Right renal cortex interstitium (tissue), 3 donors: ENCODE data around the gene FNDC3B. TPM values are rescaled to one million over a fixed set of nuclear protein-coding genes. Genes with fewer than 3 reads are reported as not detected.
"Not testable (repeated sequence)": the region's sequence is repeated elsewhere in the genome, so short reads cannot be mapped to it uniquely, and the experiment has no call there.

Experiments
- DNase-seq, 3 donors: peaks; one replicate each; pipeline ENCODE4 v3.0.0-alpha.2; 2013; ENCODE audit warnings: low read depth in 3 of 3, low spot score in 2 of 3
- polyA plus RNA-seq, 3 donors: library from polyadenylated mRNA; unstranded; fragments of 120-200 nt; gene quantifications; one replicate each; pipeline ENCODE4 v1.2.1, GENCODE V29; 2013; ENCODE audit not compliant: insufficient read length in 3 of 3

Gene FNDC3B
- polyA plus RNA-seq: 10 to 100 TPM; 60.2 to 64.6 (median 62.3) TPM

- DNase-seq: peak; percentile 84 to 88 (median 86)
These were observed at the start of gene FNDC3B for GRCh38 chr3:172039436-172040077. TSS of gene FNDC3B (plus strand) at chr3:172039578. CDS start at chr3:172112480, 72,902 bp downstream.

- DNase-seq: not testable (repeated sequence)
These were observed 49.1 kb upstream of the FNDC3B start for GRCh38 chr3:171990239-171990638.

- no peak for DNase-seq
These were observed 48.2 kb upstream of the FNDC3B start for GRCh38 chr3:171991166-171991565.

DNA sequence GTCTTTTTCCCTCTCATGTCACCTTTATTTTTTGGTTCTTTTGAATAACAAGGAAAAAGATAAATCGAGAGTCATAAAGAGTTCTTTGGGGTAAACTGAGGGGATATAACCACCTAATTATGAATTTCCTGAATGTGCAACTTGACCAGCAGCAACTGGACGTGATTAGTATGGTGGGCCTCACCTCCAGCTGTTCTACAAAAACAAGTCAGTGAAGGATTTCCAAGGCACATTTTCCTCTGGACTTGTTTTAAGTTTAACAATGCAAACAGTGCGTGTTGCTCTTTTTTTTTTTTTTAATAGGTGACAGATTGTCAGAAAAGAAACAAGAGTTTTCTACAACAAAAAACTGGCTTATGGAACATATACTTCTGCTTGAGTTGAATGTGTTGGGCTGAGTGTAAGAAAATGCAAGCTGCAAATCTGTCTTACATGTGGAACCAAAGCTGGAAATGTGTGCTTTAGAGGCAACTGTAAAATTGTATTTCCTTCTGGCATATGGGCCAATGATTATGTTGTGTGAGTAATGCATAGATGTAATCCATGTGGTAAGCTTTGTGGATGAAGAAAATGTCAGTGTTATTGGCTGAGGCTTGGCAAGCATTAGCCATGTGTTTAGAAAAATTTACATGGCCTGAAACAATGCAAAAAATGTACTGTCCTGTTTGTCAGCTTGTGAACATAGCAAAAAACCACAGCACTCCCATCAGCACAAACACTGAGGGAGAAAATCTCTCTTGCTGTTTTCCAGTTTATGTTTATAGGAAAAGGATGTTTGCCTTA is 44.5 kb upstream of the FNDC3B start:
- no peak for DNase-seq

DNA sequence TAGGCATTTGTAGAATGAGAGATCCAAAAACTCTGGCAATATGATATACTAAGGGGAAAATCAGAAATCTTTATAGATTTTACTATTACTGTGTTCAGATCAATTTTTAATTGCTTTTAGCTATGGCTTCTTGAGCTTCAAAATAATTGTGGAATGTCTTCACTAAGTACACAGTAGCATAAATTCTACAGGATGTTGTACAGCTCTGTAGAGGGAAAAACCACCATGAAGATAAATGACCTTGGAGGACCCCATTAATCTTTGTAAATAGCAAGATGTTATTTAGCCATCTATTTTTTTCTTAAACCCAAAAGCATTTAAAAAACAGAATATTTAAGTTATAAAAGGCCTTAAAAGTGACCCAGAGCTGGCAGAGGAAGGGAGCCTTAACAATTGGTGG is 43.9 kb upstream of the FNDC3B start:
- DNase-seq: no peak

GRCh38 chr3:171996178-171996817 is 43.1 kb upstream of the FNDC3B start:
- DNase-seq: no peak

- DNase-seq: not testable (repeated sequence)
These were observed 40.6 kb upstream of the FNDC3B start for GRCh38 chr3:171998731-171999130.

DNA sequence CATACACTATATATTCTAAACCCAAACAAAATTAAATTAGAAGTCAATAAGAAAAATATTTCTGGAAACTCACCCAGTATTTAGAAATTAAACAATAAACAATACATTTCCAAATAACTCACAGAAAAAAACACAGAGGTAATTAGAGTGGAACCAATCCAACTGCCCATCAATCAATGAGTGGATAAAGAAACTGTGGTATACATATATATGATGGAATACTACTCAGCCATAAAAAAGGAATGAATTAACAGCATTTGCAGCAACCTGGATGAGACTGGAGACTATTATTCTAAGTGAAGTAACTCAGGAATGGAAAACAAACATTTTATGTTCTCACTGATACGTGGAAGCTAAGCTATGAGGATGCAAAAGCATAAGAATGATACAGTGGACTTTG is 37.8 kb upstream of the FNDC3B start:
- DNase-seq: not testable (repeated sequence)

DNA sequence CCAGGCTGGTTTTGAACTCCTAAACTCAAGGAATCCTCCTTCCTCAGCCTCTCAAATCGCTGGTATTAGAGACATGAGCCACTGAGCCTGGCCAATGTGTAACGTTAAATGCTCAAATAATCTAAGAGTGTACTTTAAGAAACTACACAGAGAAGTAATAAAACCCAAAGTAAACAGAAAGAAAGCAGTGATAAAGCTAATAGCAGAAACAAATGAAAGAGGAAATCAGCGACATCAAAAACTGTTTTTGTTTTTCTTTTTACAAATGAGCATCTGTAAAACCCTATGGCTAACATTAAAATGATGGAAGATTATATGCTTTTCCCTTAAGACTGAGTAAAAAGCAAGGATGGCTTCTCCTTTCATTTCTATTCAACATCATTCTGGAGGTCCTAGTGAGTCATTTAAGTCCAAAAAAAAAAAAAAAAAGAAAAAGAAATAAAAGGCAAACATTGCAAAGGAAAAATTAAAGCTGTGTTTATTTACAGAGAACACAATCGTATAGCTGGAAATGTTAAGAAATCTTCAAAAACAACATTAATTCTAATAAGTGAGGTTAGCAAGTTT is 36.8 kb upstream of the FNDC3B start:
- no peak for DNase-seq

- DNase-seq: no peak
These were observed 36.2 kb upstream of the FNDC3B start for GRCh38 chr3:172003146-172003545.

GRCh38 chr3:172007065-172007370 is 32.4 kb upstream of the FNDC3B start:
- DNase-seq: no peak

- DNase-seq: no peak
These were observed 29.6 kb upstream of the FNDC3B start for GRCh38 chr3:172009803-172010202.

DNA sequence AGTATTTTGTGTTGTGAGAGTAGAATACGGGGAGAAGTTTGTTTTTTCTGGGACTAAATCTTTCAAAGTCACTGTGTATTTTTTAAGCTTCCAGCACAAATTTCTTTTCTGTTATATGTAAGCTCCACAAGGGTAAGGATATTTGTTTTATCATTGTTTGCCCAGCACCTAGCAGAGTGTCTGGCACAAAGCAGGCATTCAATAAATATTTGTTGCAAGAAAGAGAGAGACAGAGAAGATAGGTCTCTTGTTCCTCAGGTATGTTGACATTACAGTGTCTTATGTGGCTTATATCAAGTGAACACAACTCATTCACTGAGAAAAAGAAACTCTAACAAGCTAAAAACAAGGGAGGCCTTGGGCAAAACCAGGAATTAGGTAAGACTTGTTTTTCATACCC is 26.6 kb upstream of the FNDC3B start:
- DNase-seq: no peak

GRCh38 chr3:172014145-172014544 is 25.2 kb upstream of the FNDC3B start:
- no peak for DNase-seq

DNA sequence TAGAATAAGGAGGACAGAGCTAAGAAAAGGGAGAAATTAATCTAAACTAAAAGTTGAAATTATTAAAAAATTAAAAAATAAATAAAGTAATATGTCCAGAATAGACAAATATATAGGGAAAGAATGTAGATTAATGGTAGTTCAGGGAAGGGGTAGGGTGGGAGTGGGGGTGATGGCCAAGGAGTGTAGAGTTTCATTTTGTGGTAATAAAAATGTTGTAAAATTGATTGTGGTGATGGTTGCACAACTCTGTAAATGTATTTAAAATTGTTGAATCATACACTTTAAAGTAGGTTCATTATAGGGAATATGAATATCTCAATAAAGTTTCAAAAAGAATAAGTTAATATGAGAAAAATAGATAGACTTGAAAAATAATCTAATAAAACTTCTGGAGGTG is 21.0 kb upstream of the FNDC3B start:
- DNase-seq: no peak

GRCh38 chr3:172020763-172021162 is 18.6 kb upstream of the FNDC3B start:
- no peak for DNase-seq

DNA sequence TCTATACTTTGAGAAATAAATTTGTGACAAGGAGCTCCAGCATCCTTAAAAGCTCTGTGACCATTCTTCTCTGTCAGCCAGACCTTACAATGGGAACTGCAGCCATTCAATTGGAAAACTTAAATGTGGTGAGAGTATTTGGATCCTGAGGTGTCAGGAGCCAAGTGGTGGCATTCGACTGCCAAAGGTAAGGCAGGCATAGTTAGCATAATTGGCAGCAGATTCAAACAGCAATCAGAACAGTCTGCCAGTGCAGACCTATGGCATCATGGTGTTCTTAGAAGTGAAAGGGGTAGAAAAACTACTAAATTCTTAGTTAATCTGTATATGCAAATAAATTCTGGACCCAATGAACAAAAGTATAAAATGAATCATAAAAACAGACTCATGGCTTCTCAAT is 18.2 kb upstream of the FNDC3B start:
- DNase-seq: no peak

GRCh38 chr3:172021859-172022258 is 17.5 kb upstream of the FNDC3B start:
- no peak for DNase-seq

DNA sequence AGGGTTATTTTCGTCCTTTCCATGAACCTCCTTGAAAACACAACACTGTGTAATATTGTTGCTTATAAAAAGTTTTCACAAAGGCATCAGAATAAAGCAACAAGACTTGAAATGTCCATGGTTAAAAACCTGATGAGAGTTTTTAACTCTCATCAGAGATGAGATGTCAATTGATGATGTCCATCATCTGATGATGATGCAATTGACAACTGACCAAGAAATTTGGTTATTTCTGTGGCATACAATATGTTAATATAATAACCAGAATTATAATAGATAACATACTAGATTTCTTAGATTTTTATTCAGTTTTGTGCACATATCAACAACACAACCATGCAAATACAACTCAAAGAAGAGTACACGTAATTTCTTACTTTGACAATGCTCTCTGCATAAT is 15.5 kb upstream of the FNDC3B start:
- no peak for DNase-seq

DNA sequence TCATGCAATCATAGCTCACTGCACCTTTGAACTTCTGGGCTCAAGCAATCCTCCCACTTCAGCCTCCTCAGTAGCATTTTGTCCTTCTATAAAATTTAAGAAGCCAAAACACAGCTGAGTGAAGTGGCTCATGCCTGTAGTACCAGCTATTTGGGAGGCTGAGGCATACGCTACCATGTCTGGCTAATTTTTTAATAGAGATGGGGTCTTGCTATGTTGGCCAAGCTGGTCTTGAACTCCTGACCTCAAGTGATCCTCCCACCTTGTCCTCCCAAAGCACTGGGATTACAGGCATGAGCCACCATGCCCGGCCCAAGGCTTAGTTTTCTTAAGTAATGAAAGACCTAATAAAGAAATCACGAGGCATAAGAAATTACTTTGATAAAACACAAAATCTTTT is 14.7 kb upstream of the FNDC3B start:
- DNase-seq: no peak

- DNase-seq: no peak
These were observed 9.8 kb upstream of the FNDC3B start for GRCh38 chr3:172029425-172030098.
